NCI-H1694 treated with DMSO at 0.1 percent for 48 hours (cell line): Measurements from ENCODE around the gene GTF2F2.
"Not testable (repeated sequence)": the region's sequence is repeated elsewhere in the genome, so short reads cannot be mapped to it uniquely, and the experiment has no call there.

Source experiments
- DNase-seq: peaks from one replicate; lab custom pipeline; 2025; lab: John Stamatoyannopoulos, UW

GTF2F2 gene

DNA sequence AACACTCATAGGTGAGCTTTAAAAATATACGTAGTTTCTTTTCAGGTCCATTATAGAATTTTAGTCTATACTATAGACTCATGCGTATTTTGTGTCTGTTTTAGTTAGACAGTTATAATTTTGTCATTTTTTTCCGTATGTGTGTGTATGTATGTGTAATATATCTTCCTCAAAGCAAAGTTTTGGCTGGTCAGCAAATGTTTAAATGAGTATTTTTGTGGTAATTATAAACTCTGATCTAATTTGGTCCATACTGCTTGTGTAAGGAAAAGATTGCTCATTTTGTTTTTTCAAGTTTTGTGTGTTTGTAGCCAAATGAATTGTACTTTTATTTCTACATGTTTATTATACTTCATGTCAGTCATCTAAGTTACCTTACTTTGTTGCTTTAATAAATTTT, 60.0 kb downstream of the GTF2F2 start:
- no peak for DNase-seq

DNA sequence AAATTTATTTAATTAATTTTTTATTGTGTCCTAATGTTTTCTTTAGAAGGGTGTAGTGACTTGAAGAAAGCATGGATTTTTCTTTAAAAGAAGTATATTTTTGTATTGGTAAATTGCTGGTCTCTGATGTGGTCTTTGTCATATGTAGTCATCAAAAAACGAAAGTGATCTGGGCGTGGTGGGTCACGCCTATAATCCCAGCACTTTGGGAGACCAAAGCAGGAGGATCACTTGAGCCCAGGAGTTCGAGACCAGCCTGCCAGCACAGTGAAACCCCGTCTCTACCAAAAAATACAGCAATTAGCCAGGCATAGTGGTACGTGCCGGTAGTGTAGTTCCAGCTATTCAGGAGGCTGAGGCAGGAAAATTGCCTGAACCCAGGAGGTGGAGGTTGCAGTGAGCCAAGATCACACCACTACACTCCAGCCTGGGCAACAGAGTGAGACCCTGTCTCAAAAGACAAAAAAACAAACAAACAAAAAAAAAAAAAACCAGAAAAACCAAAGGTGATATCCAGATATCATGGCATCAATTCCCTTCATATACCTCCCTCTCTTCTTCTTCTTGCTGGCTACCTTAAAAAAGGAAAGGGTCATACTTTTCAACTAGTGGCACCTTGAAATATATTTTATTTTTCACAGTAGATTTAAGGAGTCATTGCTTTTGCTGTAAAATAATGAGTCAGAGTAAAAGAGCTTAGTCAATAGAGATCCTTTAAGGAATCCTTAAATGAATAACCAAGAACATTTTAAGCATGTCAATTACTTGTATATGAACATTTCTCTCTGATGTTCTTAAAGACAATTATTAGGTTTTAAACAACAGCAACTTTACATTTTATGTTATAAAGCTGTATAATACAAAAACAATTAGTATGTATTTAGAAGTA, 60.6 kb downstream of the GTF2F2 start:
- no peak for DNase-seq

DNA sequence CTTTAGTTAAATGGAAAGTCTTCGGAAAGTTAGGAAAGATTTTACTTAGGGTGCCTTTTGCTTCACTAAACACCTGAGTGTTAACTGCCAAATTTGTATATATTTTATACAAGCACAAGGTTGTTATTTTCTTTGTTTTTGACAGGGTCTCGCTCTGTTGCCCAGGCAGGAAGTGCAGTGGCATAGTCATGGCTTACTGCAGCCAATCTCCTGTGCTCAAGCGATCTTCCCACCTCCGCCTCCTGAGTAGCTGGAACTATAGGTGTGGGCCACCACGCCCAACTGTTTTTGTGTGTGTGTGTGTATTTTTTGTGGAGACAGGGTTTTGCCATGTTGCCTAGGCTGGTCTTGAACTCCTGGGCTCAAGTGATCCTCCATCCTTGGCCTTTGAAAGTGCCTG, 64.4 kb downstream of the GTF2F2 start:
- DNase-seq: no peak

DNA sequence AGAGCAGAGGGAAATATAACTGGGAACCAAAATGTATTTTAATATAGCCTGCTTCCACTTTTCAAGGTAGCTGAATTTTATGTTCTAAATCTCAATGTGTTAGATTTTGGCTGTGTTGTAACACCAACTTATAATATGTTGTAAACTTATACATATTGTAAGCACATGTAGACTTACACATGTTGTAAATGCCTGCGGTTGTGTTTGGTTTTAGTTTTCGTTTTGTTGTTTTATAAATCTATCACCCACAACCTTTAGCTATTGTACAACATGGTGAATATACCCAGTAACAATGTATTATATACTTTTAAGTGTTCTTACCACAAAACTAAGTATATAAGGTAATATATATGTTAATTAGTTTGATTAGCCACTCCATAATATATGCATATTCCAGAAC, 65.0 kb downstream of the GTF2F2 start:
- no peak for DNase-seq

DNA sequence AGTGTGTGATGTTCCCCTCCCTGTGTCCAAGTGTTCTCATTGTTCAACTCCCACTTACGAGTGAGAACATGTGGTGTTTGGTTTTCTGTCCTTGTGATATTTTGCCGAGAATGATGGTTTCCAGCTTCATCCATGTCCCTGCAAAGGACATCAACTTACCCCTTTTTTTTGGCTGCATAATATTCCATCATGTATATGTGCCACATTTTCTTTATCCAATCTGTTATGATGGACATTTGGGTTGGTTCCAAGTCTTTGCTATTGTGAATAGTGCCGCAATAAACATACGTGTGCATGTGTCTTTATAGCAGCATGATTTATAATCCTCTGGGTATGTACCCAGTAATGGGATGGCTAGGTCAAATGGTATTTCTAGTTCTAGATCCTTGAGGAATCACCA, 68.8 kb downstream of the GTF2F2 start:
- not testable (repeated sequence) for DNase-seq

DNA sequence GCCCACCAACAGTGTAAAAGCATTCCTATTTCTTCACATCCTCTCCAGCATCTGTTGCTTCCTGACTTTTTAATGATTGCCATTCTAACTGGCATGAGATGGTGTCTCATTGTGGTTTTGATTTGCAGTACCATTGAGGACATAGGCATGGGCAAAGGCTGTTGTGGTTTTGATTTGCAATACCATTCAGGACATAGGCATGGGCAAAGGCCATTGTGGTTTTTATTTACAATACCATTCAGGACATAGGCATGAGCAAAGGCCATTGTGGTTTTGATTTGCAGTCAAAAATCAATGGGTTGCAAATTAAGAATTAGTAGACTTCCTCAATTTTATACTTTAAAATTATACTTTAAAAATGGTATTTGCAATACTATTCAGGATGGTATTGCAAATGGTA, 69.2 kb downstream of the GTF2F2 start:
- not testable (repeated sequence) for DNase-seq

DNA sequence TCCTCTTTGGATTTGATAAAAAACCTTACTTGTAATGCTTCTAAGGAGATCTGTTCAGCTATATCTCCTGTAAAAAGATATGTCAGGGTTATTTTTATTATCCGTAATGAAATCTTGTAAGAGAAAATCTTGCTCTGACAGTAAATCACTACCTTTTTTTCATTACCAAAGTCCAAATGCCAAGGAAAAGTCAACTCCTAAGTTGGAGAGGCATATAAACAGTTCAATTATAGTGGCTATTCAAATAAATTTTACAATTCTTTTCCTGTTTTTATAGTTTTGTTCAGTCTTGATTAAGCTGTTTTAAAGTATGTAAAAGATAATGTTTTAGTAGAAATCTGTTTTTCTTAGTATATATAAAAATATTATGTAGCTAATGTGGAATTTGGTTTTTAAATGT, 71.6 kb downstream of the GTF2F2 start:
- no peak for DNase-seq

DNA sequence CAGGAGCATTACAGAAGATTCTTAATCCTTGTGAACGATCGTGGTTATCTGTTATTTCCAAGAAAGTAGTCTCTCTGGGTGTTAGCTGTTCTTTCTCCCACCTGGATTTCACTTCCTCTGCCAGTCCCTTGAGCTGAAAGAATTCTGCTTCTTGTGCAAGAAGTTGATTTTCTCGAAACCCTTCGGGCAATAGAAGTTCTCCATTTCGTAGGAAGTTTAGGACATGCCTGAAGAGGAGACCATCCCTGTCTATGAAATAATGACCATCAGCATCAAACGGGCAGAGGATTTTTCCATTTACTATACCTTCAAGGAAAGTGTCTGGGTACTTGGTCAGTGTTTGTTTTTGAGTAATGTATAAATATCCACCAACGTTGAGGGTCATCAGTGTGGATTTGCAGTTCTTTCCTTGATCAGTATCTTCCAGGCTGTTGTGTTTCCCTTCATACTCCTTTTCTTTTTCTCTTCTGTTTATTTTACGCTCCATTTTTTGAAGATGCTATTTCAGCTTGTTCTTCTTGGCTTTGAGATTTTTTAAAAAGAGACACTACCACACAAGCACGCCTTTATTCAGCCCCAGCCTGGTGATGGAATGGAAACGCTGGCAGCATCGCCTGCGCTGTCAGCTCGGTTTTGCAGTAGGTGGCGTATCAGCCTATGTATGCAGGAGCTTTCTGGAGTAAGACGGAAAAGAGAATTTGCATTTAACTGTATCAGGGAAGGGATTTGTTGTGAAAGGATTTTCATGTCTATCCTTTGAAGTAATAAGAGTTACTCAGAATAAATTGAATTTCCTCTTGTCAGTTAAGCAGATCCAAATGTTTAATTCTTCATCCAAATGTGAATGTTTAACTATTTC, 74.0 kb downstream of the GTF2F2 start:
- peak; percentile 6 for DNase-seq

DNA sequence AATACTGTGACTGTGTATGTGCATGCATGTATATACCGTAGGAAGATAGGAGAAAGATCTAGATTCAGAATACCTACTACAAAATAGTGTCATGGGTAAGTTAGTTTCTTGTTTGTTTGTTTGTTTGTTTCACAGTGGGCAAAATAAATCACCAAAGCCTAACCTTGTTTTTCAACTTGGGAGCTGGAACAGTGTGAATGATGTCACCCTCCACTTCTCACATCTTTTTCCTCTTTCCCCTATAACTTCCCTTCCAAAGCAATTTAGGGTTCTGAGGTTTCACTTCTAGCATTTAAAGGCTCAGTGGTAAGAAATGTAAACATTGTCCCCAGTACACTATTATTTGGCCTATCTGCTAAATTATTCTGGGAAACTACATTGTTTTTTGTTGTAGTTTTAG, 75.1 kb downstream of the GTF2F2 start:
- DNase-seq: no peak

DNA sequence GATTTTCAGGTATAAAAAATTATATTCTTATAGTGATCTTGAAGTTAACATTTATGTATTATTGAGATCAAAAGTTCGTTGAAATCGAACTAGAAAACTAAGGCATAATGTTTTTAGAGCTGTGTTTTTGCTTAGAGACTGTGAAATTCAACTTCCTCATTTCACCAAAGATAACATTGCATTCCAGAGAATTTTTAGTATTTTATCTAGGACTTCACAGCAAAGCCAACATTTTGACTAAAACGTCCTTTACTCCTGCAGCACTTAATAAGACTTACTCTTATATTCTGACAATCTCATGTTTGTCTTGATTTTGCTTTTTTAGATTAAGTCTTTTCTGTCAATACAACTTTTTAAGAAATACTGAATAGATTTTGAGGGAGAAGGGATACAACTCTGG, 75.8 kb downstream of the GTF2F2 start:
- DNase-seq: no peak

DNA sequence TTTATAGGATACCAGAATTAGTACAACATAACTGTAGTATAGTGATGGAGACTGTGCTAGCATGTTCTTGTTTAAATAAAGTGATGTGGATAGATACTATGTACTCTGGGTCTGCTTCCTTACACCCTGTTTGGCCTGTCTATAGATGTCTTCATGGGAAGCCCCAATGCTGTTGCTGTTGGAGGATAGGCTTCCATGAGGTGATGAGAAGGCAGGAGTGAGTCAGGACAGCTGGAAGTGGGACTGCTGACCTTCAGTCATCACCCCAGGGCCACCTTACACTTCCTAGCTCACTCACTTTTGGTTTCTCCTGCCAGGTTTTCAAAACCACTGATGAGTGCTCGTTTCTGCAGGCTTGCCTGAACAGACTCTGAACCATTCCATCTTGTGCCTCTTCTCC, 76.3 kb downstream of the GTF2F2 start:
- DNase-seq: no peak

DNA sequence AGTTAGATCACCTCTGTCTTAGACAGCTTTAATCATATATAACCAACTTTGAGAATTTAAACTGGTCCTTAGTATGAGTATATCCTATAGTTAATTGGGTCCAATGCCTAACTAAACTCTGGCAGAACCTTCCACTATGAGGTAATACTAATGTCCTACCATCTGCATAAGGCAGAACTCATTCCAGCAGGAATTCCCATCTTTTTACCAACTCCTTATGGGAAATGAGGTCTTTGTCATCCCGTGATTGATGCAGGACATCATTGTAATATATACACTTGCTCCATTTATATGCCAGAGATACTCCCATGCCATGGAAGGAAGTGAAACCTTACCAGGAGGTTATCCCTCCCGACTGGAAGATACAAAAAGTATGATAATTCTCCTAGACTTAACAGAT, 77.7 kb downstream of the GTF2F2 start:
- DNase-seq: no peak

DNA sequence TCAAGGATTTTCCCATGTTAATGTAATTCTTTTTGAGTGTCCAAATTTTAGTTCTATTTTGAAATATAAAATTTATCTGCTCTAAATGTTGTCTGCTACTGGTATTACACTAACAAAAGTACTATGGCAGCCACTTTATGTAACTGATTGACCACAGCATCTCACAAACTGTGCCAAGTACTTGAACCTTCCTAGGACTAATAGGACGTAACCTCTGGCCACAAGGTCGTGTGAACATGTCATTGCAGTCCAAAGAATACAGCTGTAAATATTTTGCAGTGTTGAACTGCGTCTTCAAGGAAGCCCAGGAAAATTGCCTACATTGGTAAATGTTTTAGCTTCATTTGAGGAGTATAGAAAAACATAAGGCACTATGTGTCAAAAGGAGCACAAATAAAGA, 78.6 kb downstream of the GTF2F2 start:
- no peak for DNase-seq

DNA sequence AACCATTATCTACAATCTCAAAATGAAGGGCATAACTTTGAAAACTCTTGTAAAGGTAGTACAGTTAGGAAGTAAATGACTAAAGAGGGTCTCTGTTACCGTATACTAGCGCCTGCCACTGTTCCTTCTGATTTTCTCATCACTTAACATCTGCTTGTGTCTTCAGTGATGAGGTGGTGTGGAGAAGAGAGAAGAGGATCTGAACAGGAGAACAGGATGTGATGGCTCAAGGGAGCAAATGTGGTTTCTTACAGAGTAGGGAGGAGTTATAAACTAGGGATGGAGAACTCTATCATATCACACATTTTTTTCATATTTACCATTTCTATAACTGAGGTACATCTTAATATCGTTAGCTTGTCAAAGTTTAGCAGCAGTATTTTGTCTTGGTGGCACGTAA, 79.4 kb downstream of the GTF2F2 start:
- DNase-seq: no peak

DNA sequence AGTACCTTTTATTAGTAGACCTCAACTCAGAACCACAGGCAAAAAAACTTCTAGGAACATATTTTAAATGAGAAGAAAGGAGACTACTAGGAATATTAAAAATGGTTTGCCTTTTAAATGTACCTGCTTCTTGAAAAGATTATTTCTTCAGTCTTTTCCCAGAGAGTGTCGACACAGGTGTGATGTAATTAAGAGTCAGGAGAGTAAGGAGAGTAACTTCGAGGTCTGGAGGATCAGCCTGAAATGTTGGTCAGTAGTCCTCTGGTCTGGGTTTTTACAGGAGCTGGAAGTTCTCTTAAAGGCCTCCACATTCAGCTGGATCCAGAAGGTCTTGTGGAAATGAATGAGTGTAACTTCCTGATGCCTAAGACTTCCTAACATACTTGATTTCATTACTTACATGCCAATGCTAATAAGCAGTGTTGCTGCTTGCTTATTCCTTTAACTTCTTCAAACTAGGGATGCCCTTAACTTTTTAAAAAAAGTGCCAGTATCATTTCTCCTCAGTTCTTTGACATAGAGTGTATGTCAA, 80.5 kb downstream of the GTF2F2 start, which contains the start of gene KCTD4:
Gene KCTD4, minus strand, starts transcription at position 345 of the 532 bp plus-strand sequence. CDS start 6,478 bp downstream, outside the sequence.
- no peak for DNase-seq

DNA sequence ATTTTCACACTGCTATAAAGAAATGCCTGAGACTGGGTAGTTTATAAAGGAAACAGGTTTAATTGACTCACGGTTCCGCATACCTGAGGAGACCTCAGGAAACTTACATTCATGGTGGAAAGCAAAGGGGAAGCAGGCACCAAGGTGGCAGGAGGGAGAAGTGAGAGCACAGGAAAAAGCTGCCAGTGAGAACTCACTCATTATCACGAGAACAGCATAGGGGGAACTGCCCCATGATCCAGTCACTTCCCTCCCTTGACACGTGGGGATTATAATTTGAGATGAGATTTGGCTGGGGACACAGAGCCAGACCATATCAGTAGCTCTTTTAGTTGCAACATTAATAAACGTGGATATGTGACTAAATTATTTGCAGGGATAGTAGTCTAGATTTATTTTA, 84.8 kb downstream of the GTF2F2 start:
- no peak for DNase-seq

DNA sequence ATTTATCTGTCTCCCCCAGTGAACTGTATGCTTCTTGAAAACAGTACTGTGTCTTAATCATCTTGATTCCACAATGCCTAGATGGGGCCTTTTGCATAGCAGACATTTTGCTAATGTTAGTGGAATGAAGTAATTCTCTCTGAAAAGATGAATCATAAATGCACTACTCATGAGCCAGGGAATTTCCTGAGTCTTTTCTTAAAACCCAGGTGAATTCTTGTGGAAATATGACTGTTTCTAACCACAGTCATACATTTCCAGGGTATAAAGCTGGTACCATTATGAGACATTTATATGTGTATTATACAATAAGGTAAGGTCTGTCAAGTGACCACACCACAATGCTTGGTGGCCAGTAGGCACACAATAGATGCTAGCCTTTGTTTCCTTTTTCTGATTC, 86.0 kb downstream of the GTF2F2 start:
- no peak for DNase-seq

DNA sequence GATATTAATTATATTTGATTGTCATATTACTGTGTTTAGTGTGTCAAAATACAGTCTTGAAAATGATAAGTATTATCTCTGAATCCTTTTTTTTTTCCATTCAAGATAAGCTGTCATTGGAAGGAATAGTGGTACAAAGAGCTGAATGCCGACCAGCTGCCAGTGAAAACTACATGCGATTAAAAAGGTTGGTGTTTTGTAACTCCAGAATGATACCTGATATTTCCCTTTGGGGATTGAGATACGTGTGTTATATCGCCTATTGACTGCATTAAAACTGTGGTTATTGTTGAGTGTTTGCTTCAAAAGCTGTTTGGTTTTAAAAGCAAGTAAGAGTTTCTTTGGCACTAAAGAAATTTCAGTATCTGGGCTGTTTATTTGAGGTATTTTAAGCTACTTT, 87.0 kb downstream of the GTF2F2 start:
- DNase-seq: peak; percentile 61

DNA sequence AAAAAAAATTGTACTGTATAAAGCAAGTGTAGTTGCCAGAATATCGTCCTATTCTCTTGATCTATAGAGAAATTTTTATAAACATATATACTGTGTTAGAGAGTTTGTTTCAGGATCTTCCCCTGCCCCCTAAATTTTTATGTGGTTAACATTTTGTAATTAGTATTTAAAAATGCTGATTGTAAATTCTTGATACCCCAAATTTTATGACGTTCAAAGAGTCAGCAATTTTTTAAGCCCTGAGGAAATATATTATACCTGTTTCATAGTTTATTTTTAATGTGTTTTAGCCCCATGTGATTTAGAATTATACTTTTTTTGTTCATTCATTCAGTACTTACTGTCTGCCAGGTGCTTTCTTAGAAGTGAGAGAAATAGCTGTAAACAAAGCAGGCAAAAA, 87.8 kb downstream of the GTF2F2 start:
- DNase-seq: no peak

DNA sequence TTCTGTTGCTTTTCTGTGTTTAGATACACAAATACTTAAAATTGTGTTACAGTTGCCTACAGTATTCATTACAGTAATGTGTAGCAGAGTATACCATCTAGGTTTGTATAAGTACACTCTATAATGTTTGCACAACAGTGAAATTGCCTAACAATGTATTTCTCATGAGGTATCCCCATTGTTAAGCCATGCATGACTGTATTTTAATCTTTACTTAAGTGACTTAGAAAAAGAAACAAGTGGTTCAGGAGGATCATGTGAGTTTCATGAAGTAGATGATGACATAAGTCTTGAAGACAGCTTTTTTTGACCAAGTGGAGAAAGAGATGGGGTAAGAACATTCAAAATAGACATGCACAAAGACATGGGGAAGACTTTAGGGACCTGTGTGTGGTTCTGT, 88.9 kb downstream of the GTF2F2 start:
- DNase-seq: no peak

DNA sequence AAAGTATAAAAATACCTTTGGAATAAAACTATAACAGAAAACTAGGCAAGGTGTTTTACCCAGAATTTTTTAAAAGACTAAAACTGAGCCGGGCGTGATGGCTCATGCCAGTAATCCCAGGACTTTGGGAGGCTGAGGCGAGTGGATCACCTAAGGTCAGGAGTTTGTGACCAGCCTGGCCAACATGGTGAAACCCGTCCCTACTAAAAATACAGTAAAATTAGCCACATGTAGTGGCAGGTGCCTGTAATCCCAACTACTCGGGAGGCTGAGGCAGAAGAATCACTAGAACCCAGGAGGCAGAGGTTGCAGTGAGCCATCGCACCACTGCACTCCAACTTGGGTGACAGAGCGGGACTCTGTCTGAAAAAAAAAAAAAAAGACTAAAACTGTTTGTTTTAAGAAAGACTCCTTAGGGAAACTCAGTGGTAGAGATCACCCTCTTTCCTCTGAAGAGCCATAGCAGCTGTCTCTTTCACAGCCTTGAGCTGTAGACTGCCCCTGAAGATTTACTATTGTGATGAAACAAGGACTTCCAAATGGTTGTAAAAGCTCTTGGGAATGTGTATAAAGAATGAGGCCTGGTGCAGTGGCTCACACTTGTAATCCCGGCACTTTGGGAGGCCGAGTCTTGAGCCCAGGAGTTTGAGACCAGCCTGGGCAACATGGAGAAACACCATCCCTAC, 95.2 kb downstream of the GTF2F2 start:
- DNase-seq: no peak

DNA sequence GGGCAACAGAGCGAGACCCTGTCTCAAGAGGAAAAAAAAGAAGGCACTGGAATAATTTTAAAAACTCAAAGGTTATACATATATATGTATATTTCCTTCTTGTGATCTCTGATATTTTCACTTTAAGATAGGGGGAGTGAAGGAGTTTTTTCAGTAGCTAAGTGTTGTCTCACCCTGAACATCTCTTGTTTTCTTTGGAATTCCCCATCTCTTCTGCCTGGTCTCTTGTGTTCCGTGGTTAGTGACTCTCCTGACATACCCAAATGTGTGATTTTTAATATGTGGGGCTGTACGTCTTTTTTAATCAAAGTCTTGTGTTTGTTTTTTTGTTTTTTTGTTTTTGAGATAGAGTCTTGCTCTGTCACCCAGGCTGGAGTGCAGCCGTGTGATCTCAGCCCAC, 95.9 kb downstream of the GTF2F2 start:
- DNase-seq: no peak
